NCI-H2171 (cell line): ENCODE measurements around the gene FNDC3B.

ENCODE experiments used
- DNase-seq: peaks from one replicate; lab custom pipeline; 2025; lab: John Stamatoyannopoulos, UW

Gene FNDC3B

DNA sequence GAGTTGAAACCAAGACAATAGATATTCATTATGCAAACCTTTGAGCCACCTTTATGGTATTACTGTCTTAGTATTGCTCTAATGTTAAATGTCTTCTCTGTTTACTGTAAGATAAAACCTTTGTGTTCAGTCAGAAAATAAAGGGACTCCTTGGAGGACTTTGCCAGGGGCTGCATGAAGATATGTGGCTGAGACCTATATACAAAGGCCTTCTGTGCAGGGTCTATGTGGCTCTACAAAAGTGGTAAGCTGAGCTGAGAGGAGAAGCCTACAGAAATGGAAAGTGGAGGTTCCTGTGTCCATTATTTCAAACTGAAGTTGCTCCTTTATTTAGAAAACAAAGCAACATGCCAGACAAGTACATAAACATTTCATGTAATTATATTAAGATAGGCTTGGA lies 131.5 kb downstream of the FNDC3B start:
- no peak for DNase-seq

DNA sequence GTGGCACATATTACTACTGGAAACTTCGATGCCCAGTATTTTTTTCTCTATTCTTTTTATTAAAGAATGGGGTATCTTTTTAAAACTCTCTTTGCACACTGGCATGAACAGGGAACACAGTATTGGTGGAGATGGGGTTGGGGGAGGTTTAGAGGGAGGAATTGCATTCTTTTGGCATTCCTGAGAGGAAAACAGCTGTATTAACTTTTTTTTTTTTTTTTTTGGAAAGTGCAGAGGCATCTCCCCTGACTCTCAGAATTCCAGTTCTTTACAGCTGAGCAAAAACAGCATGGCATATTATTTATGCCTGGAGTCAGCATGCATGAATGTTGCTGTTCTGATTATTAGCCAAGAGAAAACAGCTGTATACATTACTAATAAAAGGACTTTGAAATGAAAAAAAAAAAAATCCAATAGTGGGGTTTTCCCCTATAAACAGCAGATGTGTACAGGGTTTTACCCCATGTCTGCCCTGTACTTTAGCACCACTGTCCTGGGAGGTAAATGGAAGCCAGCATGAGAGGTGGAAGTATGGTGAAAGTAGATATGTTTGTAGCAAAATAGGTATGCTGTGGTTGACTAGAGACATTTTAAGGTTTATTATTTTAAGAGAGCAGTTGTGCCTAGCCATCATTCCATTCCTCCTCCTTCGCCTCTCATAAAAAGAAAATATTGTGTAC lies 132.2 kb downstream of the FNDC3B start:
- no peak for DNase-seq

- DNase-seq = no peak
Measured at GRCh38 chr3:172173316-172174254, 134.2 kb downstream of the FNDC3B start.

DNA sequence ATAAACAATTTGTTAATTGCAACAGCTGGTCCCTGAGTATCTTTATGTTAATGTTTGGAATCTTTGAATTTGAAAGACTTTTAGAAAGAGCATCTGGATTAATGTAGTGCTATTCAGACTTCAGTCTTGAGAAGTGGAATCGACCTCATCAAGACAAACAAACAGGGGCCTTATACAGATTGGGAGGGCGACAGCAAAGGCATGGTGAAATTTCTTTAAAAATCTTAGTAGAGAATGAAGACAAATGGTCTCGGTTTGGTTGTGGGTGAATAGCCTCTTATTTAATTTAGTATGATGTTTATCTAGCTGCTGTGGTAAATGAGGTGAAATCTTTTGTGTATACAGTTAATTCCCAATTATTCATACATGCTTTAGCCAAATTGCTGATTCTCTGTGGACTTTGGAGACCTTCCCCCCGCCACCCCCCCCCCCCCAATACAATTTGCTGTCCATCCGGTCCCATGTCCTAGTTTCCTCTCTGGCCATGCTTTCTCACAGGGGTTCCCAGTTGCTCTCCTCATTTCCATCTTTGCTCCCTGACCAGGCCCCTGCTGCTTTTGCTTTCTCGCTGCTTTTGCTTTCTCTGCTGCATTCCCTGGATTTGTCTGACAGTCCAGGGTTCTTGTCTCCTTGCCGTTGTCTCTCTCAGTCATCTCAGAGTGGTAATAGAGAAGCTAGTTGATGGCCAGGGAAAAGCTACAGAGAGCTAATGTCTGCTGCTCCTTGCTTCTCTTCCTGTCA lies 135.3 kb downstream of the FNDC3B start:
- DNase-seq = no peak

DNA sequence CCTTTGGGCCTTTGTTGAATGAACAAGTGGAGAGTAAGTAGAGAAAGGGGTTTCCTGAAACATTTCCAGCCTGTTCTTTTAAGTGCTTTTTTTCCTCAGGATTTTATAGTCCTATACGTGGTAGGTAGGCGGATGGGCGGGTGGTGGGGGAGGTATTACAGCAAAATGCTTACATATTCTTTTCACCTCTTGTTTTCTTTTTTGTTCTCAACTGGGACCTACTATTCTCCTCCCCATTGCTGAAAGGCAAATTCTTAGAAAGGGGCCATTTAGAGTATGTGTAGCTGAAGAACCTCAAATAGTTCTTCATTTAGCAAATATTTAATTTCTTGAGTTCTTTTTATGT lies 135.8 kb downstream of the FNDC3B start:
- no peak for DNase-seq

DNA sequence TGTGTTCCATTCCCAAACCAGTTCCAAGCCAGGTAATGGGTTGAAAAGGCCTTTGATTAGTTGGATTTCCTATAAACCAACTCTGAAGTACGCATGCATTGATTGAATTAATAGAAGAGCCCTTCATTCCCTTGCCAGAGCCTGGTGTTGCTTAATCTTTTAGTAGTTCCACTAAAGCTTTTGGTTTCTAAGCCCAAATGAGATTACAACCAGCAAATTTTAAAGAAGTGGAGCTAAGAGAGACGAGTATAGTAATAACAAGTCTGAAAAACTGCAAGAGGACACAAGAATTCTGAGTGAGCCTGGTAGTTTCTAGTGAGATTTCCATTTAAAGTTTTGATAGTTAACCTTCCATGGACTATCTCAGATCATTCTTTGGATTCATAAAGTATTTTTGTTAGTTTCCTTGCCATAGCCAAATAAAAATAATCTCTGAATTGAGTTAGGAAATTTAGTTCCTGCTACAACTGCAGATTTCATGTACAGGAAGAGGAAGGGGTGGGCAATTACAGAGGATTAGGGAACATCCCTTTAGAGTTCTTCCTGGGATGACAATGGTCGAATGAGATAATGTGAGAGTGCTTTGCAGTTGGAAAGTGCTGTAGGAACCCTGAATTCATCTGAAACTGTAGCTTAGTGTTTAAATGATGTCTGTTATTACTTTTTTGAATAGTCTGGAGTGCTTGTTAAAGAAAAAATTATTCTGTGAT lies 136.8 kb downstream of the FNDC3B start:
- DNase-seq = no peak

DNA sequence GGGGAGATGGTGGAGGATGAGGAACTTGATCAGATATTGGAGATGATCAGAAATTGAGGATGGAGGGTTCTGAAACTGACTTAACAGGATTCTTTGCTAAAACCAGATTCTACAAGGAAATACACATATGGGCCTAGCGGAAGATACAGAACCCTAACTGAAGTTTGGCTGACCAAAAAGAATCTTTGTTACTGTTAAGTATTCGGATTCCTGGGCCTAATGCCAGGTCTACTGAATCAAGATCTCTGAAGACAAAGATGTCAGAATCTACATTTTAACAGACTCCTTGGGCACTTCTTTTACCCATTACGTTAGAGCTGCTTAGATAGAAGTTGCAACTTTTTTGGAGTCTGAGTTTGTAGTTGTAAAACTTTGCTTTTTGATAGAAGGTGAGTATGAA lies 137.7 kb downstream of the FNDC3B start:
- no peak for DNase-seq

GRCh38 chr3:172177803-172178316 lies 138.5 kb downstream of the FNDC3B start:
- no peak for DNase-seq

DNA sequence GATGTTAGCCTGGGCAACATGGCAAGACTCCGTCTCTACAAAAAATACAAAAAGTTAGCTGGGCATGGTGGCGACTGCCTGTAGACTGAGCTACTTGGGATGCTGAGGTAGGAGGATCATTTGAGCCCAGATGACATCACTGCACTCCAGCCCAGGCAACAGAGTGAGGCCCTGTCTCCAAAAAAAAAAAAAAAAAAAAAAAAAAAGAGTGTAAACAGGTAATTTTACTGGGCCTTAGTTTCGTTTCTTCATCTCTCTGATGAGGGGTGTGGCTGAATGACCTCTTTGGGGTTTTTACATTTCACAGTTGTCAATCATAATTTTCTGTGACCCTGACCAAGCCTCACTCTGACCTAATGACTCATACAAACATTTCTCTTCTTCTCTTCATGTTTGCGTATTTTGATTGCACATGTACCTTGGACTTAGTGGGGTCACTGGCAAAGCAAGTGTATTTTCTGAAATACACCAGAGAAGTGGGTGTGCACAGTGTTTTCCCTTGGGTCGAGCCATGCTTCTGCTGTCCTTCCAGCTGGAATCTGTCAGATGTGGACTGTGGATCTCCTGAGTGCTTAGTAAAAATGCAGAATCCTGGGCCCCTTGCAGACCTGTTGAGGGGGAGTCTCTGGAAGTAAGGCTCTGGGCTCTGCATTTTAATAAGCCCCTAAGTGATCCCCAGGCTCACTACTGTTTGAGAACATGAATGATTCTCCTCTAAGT lies 140.5 kb downstream of the FNDC3B start:
- DNase-seq = no peak

GRCh38 chr3:172180473-172180872 lies 141.1 kb downstream of the FNDC3B start:
- no peak for DNase-seq

- no peak for DNase-seq
Measured at GRCh38 chr3:172181932-172182586, 142.7 kb downstream of the FNDC3B start.

DNA sequence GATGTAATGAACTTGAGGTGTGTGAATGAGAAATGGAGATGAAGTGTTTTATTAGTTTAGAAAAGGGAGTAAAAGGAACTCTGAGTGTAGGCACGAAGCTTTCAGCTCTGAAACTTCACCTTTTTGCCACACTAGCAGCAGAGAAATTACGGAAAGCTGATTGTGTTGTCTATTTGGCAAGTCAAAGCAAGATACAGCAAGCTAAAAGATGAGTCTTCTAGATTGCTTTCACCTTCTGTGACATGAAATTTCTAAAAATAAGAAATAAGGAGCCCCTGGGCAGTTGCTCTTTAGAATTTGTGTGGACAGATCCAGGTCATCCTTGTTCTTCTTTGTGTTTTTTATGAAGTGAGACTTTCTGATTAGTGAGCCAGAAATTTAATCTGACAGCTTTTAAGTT lies 143.4 kb downstream of the FNDC3B start:
- DNase-seq = no peak

DNA sequence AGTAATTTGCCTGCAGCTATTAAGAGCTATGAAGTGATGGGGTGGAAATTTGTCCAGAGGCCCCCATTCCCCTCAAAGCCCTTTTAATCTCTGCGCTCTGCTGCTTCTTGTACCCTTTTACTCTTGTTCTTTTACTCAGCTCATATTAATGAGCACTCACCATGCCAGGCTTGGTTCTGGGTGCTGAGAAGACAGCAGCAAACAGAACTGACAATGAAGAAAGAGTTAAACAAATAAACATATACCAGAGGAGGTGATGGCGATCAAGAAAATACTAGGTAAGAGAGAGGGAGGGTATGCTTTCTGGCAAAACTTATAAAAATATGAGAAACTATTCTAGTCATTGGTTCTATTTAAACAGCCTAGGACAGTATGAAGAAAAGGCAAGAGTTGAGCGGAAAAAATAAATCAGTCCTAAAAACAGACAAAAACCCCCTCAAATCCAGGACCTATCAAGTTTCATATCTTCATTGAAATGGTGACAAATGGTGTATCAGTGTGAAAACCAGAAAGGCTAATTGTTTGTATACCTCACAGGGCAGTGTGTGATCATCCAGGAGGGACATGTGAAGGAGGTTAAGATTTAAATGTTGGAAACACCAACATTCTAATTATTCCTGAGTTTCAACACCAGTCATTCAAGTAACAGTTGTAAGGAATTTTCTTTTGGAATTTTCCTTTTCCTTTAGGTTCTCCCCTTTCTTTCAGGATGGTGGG lies 144.9 kb downstream of the FNDC3B start:
- no peak for DNase-seq

- DNase-seq = no peak
Measured at GRCh38 chr3:172185907-172186306, 146.5 kb downstream of the FNDC3B start.

- no peak for DNase-seq
Measured at GRCh38 chr3:172186607-172187006, 147.2 kb downstream of the FNDC3B start.

DNA sequence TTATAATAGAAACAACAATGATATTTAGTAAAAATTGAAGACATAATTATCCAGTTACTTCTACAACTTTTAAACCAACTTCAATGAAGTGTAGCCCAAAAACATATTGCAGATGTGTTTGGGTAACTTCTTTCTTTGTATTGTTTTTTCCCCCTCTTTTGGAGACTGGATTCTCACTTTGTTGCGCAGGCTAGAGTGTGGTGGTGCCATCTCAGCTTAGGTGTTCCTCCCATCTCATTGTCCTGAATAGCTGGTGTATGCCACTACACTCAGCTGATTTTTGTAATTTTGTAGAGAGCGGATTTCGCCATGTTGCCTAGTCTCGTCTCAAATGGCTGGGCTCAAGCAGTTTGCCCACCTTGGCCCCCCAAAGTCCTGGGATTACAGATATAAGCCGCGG lies 148.1 kb downstream of the FNDC3B start:
- no peak for DNase-seq

- DNase-seq = no peak
Measured at GRCh38 chr3:172188511-172188910, 149.1 kb downstream of the FNDC3B start.

GRCh38 chr3:172189213-172189612 lies 149.8 kb downstream of the FNDC3B start:
- DNase-seq = no peak

DNA sequence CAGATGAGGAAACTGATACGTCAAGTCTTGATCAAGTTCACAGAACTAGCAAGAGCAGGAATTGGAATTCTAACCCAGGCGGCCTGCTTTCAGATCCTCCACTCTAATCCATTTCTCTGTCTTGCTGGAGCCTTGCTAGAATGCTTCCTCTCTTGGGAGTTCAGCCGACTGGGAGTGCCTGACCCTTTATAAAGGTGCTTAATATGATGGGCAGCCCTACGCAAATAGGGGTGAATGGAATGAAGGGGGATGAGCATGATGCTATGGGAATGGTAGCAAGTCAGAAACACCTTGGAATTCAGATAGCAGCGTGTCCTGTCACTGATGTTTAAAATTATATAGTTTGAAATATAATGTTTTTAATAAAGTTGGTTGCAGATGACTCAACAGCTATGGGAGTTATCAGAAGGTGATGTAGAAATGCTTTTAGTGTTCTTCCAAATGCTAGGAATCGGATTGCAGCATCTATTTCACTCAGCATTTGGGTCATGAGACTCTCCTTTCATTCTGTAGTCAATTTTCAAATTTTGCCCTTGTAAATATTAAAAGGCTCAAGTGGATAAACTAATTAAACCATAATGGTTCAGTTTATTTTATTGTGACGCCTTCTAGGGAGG lies 150.7 kb downstream of the FNDC3B start:
- DNase-seq = no peak

- DNase-seq = no peak
Measured at GRCh38 chr3:172190980-172191379, 151.6 kb downstream of the FNDC3B start.
